NCI-H748 treated with DMSO at 0.1 percent for 48 hours (cell line): ENCODE results near the gene C2CD5.

Experiments
- DNase-seq: peaks from one replicate; lab custom pipeline; 2025; lab: John Stamatoyannopoulos, UW

Gene C2CD5

DNA sequence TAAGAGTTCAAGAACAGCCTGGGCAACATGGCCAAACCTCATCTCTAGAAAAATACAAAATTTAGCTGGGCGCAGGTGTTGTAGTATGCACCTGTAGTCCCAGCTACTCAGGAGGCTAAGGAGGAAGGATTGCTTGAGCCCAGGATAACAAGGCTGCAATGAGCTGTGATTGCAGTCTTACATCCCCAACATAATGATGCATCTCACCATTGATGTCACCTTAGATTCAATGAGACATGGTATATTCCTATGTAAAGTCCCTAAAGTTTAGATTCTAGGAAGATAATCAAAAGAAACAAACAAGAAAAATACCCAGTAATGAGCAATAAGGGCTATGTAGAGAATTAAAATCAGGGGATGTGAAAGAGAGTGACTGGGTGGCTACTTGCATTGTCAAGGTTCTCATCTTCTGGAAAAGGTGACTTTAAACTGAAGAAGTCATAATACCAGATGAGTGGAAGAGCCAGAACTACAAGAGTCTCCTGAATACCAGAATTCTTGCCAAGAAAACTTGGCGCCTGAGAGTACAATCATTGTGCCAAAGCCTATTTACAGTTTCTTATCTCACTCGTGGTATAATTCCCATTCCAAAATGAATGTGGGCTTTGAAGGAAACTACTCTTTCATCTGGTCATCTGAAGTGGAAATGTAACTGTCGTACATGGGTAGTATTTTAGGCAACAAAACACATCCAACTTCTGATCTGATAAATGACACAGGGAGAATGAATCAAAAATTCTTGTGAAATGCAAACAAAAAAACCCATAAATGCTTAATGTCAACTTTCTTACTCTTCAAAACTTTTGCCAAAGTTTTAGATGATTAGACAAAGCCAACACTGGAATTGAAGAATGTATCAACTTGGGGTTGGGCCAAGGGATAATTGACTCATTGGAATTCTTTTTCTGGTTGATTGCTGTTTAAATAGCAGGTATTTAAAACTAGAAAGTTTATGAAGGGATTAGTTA lies 128.7 kb downstream of the C2CD5 start:
- no peak for DNase-seq

DNA sequence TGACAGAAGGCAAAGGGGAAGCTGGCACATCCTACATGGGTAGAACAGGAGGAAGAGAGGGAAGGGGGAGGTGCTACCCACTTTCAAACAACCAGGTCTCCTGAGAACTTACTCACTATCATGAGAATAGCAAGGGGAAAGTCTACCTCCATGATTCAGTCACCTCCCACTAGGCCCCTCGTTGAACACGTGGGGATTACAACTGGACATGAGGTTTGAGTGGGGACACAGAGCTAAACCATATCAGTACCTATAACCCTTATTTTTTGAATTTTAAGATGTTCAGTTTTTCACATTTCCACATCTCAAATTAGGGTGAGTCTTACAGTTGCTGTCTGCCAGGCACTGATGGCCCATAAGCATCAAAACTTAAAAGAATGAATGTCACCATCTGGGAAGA lies 129.6 kb downstream of the C2CD5 start:
- DNase-seq = no peak

DNA sequence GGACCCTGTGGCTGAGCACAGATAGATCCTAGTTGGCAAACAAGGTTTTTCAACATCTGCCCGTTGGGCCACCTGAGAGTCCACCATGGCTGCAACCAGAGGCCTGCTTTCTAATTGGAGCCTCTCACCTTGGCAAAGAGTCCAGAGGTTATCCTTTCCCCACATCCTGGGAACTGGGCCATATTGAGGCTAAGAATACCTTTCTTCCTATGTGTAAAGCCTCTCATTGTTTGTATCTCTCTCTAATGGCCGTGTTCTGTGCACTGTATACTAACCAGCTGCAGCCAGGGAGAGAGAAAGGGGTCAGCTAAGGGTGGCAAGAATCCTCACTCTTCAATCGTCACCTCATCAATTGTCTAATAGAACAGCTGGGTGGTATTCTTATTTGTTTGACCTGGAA lies 130.8 kb downstream of the C2CD5 start:
- no peak for DNase-seq

DNA sequence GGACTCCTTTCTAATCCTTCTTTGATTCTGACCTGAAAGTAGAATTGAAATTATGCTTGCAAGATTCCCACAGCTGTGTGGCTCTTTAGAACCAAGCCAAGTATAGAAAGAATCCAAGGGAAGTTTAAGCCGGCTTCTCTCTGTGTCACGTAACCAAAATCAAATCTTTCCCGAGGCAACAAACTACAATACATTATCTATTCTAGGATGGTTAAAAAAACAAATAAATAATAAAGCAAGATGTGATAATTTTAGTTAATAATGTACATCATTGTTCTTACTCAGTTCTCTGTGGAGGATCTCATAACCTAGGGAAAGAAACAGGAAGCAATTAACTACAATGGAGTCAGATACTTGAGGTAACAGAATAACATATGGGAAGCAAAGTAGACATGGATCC lies 131.8 kb downstream of the C2CD5 start:
- no peak for DNase-seq

DNA sequence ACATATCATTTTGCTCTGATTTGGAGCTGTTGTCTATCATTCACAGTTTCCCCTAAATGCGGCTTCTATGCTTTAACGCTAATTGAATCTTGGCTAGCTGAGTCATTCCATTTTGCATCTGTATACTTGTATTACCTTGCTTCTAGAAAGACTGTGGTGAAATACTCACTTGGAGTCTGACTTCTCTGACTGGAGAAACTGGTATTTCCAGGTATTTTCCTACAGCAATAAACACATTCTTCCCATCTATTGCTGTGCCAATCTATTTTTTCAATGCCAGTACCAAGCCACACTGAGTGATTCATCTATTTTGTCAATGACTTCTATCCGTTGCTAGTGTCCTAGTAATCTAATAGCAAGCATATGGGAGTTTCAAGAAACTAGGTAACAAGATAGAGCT lies 133.9 kb downstream of the C2CD5 start:
- DNase-seq = no peak

DNA sequence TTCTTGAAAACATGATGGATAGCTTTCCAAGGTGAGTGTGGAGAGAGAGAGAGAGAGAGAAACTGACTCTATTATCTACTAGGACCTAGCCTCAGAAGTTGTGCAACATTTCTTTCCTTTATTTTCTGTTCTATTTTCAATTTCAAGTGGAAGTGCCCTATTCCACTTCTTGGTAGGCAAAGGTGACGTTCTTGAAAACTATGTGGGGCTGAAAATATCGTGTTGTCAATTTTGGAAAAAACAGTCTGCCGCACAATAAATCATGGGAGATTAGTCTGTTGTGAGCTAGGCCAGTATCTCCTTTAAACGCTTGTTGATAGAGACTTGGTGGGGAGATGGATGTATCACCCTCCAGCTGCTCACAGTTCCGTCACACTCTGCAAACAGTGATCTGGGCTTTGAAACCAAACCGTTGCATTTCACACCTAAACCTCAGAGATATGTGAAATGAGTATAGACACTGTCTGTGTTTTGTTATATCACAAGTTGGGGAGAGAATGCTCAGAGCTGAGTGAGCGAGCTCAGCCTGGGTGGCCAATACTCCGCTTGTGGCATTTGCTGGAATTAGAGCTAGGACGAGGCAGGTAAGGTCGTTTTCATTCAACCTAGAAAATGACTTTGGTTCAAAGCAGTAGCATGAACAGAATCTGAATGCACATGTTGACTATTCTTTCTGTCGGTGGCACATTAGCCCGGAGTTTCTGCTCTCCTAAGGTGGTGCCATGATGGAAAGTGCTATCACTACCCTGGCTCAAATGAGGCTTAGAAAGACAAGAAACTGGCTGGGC lies 134.8 kb downstream of the C2CD5 start:
- DNase-seq = no peak

DNA sequence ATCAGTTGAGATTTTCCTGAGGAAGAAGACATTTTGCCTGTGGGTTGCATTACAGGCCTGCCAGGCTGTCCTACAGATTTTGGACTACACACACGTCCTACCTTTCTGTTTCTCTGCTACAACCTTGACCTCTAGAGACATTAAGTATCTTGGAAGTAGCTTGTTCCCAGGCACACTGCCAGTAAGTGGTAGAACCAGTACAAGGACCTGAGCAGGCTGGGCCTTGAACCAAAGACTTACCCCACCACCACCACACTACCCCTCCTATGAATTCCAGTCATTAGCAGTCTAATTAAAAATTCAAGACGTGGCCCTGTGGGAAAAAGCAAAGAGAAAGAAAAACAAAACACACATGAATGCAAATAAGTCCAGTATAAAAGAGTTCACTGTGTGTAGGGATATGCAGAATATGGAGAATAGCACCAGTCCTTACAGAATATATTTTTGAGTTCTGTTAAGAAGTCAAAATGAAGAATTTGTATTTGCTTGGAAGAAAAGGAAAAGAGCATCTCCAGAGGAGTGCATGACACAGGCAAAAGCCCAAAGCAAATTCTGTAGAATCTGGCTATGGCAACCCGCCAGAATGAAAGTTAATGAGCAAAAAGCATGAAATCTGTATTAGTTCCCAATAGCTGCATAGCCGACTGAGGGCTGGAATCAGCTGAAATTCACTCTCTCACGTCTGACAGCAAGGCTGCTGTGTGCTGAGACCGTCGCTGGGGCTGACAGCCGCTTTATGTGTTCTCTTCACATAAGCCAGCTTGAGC lies 135.5 kb downstream of the C2CD5 start:
- DNase-seq = no peak

DNA sequence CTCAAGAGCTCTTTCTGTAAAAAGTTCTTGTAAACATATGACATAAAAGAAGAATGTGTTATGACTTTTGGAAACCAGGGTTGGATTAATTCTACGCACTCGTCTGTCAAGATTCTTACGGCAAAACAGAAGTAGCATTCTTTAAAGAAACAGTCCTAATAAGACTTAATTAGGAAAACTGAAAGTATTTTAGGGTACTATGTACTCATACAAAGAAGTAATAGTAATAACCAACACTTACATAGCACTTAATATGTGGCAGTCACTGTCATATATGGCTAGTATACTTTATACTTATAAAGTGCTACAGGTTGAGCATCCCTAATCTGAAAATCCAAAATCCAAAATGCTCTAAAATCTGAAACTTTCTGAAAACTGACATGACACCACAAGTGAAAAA lies 136.9 kb downstream of the C2CD5 start:
- DNase-seq = no peak

DNA sequence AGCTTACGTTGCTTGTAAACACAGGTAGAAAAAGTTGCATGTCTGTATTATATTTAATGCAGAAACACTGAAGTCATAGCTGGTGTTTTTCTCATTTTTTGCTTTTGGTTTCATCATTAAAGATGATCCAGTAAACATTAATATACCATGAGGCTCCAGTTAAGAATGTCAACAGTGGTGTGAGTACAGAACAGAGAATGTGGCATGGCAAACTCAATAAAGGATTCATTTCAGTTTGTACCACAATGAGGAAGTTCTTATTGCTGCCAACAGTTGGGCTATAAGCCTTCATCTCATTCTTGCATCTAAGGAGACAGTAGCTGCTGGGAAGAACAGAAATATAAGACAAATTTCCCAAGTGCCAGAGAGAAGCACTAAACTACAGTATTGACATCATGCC lies 137.7 kb downstream of the C2CD5 start:
- no peak for DNase-seq

DNA sequence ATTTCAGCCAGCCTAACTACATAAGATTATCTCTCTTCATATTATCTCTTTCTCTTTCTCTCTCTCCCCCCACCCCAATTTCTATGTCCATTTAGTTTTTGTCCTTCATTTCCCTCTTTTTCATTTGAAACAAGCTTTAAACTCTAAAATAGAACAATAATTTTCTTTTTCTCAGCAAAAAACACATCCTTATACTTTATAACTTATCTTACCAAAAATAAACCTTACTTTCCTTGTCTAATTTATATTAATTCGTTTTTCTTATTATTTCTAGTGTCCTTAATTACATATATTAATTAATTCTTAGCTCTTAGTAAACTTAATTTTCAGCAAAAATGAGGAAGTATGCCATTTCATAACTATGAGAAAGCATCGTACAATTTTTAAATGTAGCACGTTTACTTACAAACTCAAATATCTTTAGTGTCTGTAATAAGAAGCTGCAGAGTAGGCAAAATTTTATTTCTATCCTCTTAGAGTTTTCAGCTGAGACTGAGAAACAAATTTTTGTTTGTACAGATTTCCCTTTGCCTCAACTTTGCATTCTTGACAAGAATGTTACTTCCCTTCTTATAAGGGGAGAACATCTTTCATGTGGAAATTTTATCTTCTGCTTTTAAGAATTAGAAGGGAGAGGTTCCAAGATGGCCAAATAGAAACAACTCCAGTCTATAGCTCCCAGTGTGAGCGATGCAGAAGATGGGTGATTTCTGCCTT lies 144.7 kb downstream of the C2CD5 start:
- DNase-seq = no peak
